Astrocyte (in vitro differentiated cells and primary cell): ENCODE measurements around the gene INO80. TPM values are rescaled to one million over a fixed set of nuclear protein-coding genes. Genes with fewer than 3 reads are reported as not detected.

Experiments
- DNase-seq: peaks from one replicate; pipeline ENCODE4 v3.0.0-alpha.2; 2010; ENCODE audit warnings: low read depth
- FAIRE-seq: peaks from 2 replicates; lab custom pipeline; 2011; peaks lifted over from hg19 to GRCh38; lab: Jason Lieb, UNC
- H2AFZ ChIP-seq: 2 replicates; pipeline ENCODE4 v1.6.0; 2012; ENCODE audit warnings: low read depth, low read length, inconsistent platforms
- H3K27ac ChIP-seq: 2 replicates; pipeline ENCODE4 v1.5.1; 2011; ENCODE audit warnings: low read depth, low read length, inconsistent platforms
- H3K27me3 ChIP-seq: 2 replicates; pipeline ENCODE4 v1.6.0; 2011; ENCODE audit warnings: low read length, inconsistent platforms; ENCODE audit not compliant: insufficient read depth
- H3K36me3 ChIP-seq: 2 replicates; pipeline ENCODE4 v1.5.1; 2011; ENCODE audit warnings: low read length, inconsistent platforms; ENCODE audit not compliant: insufficient read depth
- H3K4me1 ChIP-seq: 2 replicates; pipeline ENCODE4 v1.5.1; 2011; ENCODE audit warnings: low read length, inconsistent platforms; ENCODE audit not compliant: insufficient read depth
- H3K4me2 ChIP-seq: 2 replicates; pipeline ENCODE4 v1.6.0; 2012; ENCODE audit warnings: low read length, inconsistent platforms
- H3K4me3 ChIP-seq: 2 replicates; pipeline ENCODE4 v1.5.1; 2011; ENCODE audit warnings: low read depth, mild to moderate bottlenecking, low read length, inconsistent platforms; ENCODE audit not compliant: insufficient read depth
- H3K79me2 ChIP-seq: 2 replicates; pipeline ENCODE4 v1.6.0; 2012; ENCODE audit warnings: mild to moderate bottlenecking, low read length, inconsistent platforms; ENCODE audit not compliant: insufficient read depth
- H3K9ac ChIP-seq: 2 replicates; pipeline ENCODE4 v1.6.0; 2012; ENCODE audit warnings: mild to moderate bottlenecking, low read length, inconsistent platforms
- H3K9me3 ChIP-seq: 2 replicates; pipeline ENCODE4 v1.5.1; 2012; ENCODE audit warnings: low read depth, mild to moderate bottlenecking, low read length, inconsistent platforms; ENCODE audit not compliant: insufficient read depth
- H4K20me1 ChIP-seq: 2 replicates; pipeline ENCODE4 v1.6.0; 2012; ENCODE audit warnings: low read length, inconsistent platforms; ENCODE audit not compliant: insufficient read depth
- H3K27ac Mint-ChIP-seq: one replicate; pipeline ENCODE4 v1.8.0; 2021; ENCODE audit warnings: mild to moderate bottlenecking, mixed read lengths; ENCODE audit not compliant: unreplicated experiment
- H3K27me3 Mint-ChIP-seq: one replicate; pipeline ENCODE4 v1.8.0; 2021; ENCODE audit warnings: low read depth, mixed read lengths; ENCODE audit not compliant: unreplicated experiment
- H3K36me3 Mint-ChIP-seq: one replicate; pipeline ENCODE4 v1.8.0; 2021; ENCODE audit warnings: low read depth, mixed read lengths; ENCODE audit not compliant: unreplicated experiment
- H3K4me1 Mint-ChIP-seq: one replicate; pipeline ENCODE4 v1.8.0; 2021; ENCODE audit warnings: low read depth, mixed read lengths; ENCODE audit not compliant: unreplicated experiment
- H3K4me3 Mint-ChIP-seq: one replicate; pipeline ENCODE4 v1.8.0; 2021; ENCODE audit warnings: mild to moderate bottlenecking, moderate library complexity, mixed read lengths; ENCODE audit not compliant: unreplicated experiment
- H3K9me3 Mint-ChIP-seq: one replicate; pipeline ENCODE4 v1.8.0; 2021; ENCODE audit warnings: mild to moderate bottlenecking, mixed read lengths; ENCODE audit not compliant: unreplicated experiment
- EZH2 ChIP-seq: IDR thresholded peaks from 2 replicates; pipeline ENCODE4 v1.6.1; 2012; ENCODE audit warnings: mild to moderate bottlenecking, low read length, inconsistent platforms; ENCODE audit not compliant: insufficient read depth
- total RNA-seq: library from RNA; stranded (reverse); gene quantifications from 2 replicates; pipeline ENCODE4 v1.2.1, GENCODE V29; 2021
- TF ChIP-seq, protein P1 (sequence below): IDR thresholded peaks from 2 replicates; pipeline ENCODE4 v1.5.1; 2011; ENCODE audit warnings: low read depth, mild to moderate bottlenecking, inconsistent platforms, low read length, moderate library complexity; ENCODE audit not compliant: insufficient read depth

INO80 gene
- total RNA-seq, 1 donor from 2014 or later: 17.3 TPM

DNA sequence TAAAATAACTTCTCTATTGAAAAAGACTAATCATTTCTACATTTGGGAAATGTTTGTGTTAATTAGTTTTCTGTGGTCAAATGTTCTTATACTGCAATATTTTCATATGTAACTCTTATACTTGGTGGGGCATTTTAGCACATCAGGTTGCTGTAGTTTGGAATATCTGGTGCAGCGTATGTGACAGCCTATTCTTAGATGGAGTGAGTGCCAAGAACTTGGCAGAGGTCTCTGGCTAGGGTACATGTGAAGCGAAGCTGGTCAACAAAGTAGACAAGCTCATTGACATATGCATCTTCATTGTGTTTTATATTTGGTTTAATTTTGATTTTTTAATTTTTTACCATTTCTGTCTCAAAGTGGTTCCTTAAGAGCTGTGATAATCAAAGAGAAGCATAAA, 109.6 kb downstream of the INO80 start:
- Mint-ChIP-seq H3K4me1 (peaks cover 6% of the 10 kb centered on the region), H3K27me3 (no peaks in the 10 kb centered on the region), H3K27ac (no peak overlapping the region), H3K9me3 (no peaks in the 10 kb centered on the region), H3K4me3 (no peak overlapping the region), H3K36me3 (peaks cover under 1% of the 10 kb centered on the region)
- DNase-seq: no peak
- no peak for FAIRE-seq
- TF ChIP-seq, protein P1, sequence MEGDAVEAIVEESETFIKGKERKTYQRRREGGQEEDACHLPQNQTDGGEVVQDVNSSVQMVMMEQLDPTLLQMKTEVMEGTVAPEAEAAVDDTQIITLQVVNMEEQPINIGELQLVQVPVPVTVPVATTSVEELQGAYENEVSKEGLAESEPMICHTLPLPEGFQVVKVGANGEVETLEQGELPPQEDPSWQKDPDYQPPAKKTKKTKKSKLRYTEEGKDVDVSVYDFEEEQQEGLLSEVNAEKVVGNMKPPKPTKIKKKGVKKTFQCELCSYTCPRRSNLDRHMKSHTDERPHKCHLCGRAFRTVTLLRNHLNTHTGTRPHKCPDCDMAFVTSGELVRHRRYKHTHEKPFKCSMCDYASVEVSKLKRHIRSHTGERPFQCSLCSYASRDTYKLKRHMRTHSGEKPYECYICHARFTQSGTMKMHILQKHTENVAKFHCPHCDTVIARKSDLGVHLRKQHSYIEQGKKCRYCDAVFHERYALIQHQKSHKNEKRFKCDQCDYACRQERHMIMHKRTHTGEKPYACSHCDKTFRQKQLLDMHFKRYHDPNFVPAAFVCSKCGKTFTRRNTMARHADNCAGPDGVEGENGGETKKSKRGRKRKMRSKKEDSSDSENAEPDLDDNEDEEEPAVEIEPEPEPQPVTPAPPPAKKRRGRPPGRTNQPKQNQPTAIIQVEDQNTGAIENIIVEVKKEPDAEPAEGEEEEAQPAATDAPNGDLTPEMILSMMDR: no peak
- TF ChIP-seq EZH2: no peak
- Histone ChIP-seq H3K9me3 (no peaks in the 10 kb centered on the region), H4K20me1 (peaks cover 7% of the 10 kb centered on the region), H3K36me3 (peaks cover 9% of the 10 kb centered on the region), H3K27me3 (no peaks in the 10 kb centered on the region), H3K9ac (no peak overlapping the region), H3K27ac (no peak overlapping the region), H2AFZ (no peak overlapping the region), H3K4me1 (no peaks in the 10 kb centered on the region), H3K4me3 (no peak overlapping the region), H3K4me2 (no peak overlapping the region), H3K79me2 (peaks cover 4% of the 10 kb centered on the region)

DNA sequence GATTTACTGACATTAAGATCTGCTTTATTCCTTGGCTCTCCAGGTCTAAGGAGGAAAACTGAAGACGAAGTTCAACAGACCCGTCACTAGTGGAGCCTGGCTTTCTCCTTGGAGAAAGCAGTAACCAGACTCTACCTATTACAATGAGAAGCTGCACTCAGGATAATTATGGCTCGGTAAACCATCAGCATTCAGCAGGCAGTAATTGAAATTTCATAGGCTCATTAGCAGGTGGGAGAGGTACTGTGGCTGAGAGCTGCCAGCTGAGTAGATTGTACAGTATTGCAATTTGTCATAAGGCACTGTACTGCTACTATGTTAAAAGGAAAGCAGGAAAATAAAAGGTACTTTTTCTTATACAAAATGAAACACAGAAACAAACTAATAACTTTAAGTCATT, 111.6 kb downstream of the INO80 start:
- H3K9me3 Mint-ChIP-seq: no peaks in the 10 kb centered on the region
- Histone ChIP-seq H3K4me3 (no peak overlapping the region), H3K4me1 (no peaks in the 10 kb centered on the region), H3K36me3 (peaks cover 15% of the 10 kb centered on the region), H3K27me3 (no peaks in the 10 kb centered on the region), H3K27ac (no peak overlapping the region), H3K9ac (no peak overlapping the region), H3K4me2 (no peak overlapping the region), H3K79me2 (peaks cover 4% of the 10 kb centered on the region), H3K9me3 (no peaks in the 10 kb centered on the region), H2AFZ (no peak overlapping the region), H4K20me1 (no peaks in the 10 kb centered on the region)
- DNase-seq (no peak), FAIRE-seq (no peak)
- no peak overlapping the region for H3K4me3 Mint-ChIP-seq
- no peaks in the 10 kb centered on the region for H3K4me1 Mint-ChIP-seq
- no peak overlapping the region for H3K27ac Mint-ChIP-seq
- no peaks in the 10 kb centered on the region for H3K27me3 Mint-ChIP-seq
- no peak for TF ChIP-seq EZH2
- TF ChIP-seq, protein P1: no peak
- peaks cover 13% of the 10 kb centered on the region for H3K36me3 Mint-ChIP-seq

DNA sequence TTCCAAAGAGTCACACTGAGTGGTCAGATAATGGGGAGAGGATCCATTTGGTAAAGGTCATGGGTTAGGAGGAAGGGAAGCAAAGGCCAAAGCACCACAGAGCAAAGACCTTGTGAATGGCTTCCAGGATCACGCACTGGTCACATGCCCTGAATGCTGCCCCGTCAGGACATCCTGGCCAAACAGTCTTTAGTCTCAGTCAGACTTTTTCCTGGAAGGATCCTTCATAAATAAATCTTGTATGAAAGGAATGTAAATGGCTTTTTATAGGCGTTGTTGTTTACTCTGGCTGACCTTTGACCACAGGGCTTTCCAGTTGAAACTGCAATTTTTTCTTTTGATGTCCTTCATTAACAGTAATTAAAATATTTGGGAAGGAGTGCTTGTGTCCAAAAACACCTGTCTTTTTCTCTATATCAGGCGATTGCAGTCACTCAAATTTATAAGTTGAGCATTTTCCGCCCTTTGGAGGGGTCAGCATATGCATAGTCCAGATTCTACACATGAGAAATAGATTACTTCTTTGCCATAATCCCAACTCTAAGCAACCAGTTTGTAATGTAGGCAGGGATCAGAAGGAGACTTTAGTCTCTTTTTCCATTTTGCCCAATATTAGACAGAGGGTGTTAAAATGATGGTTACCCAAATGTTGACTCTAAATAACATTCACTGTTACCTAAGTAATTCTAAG, 114.4 kb downstream of the INO80 start:
- no peak overlapping the region for H3K4me2 ChIP-seq
- Mint-ChIP-seq H3K4me1 (peaks cover 3% of the 10 kb centered on the region), H3K36me3 (peaks cover 13% of the 10 kb centered on the region), H3K9me3 (no peaks in the 10 kb centered on the region), H3K27me3 (no peaks in the 10 kb centered on the region), H3K27ac (no peak overlapping the region), H3K4me3 (no peak overlapping the region)
- DNase-seq (no peak), FAIRE-seq (no peak)
- peaks cover 26% of the 10 kb centered on the region for H3K36me3 ChIP-seq
- no peak overlapping the region for H3K27ac ChIP-seq
- TF ChIP-seq, protein P1: no peak
- TF ChIP-seq EZH2: no peak
- no peaks in the 10 kb centered on the region for H3K27me3 ChIP-seq
- no peaks in the 10 kb centered on the region for H3K79me2 ChIP-seq
- H3K9ac ChIP-seq: no peak overlapping the region
- H4K20me1 ChIP-seq: peaks cover 4% of the 10 kb centered on the region
- no peaks in the 10 kb centered on the region for H3K4me1 ChIP-seq
- no peaks in the 10 kb centered on the region for H3K9me3 ChIP-seq
- H3K4me3 ChIP-seq: no peak overlapping the region
- H2AFZ ChIP-seq: no peak overlapping the region
